CD4-positive, alpha-beta T cell treated with Interleukin-2 at 100 ng/mL for 4 hours (primary cell): ENCODE results near the gene TRAPPC2L.

ENCODE experiments used
- DNase-seq: peaks from one replicate; pipeline ENCODE4 v3.0.0-alpha.2; 2020; ENCODE audit warnings: low spot score

TRAPPC2L gene

GRCh38 chr16:88839745-88840599 lies 17.0 kb upstream of the TRAPPC2L start:
- DNase-seq, result no peak

GRCh38 chr16:88840600-88841215 lies 16.2 kb upstream of the TRAPPC2L start:
- no peak for DNase-seq

- no peak for DNase-seq
These were observed 15.2 kb upstream of the TRAPPC2L start for GRCh38 chr16:88841521-88842307.

DNA sequence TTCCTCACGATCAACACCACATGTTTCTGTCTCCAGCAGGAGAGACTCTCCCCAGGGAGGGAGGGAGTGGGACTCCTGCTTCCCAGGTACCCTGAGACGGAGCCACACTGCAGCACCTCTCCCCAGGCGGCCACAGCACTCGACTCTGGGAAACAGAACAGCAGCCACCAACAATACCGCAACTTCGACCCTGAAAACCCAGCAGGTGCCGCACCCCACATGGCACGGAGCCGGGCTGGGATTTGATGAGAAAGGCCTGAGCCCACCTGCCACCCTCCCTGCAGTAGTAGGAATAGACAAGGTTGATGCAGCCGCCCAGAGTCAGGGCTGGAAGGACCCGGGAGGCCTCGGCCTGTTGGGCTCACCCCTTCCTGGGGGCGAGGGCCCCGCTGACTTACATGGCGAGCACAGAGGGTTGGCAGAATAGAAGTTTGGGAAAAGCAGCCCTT lies 14.6 kb upstream of the TRAPPC2L start:
- no peak for DNase-seq

- no peak for DNase-seq
These were observed 14.1 kb upstream of the TRAPPC2L start for GRCh38 chr16:88842806-88843205.

DNA sequence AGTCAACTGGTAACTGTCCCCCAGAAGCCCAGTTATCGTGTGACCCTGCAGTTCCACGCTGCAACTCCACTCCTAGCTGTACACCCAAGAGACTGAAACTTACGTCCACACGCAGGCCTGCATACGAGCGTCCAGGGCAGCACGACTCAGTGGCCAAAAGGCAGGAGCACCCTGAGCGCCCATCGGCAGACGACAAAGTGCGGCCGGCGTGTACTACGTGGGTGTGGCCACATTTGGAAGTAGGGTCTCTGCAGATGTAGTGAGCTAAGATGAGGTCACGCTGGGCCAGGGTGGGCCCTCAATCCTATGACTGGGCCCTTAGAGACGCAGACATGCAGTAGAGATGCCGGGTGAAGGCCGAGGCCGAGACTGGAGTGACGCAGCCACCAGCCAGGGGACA lies 13.7 kb upstream of the TRAPPC2L start:
- DNase-seq, result no peak

DNA sequence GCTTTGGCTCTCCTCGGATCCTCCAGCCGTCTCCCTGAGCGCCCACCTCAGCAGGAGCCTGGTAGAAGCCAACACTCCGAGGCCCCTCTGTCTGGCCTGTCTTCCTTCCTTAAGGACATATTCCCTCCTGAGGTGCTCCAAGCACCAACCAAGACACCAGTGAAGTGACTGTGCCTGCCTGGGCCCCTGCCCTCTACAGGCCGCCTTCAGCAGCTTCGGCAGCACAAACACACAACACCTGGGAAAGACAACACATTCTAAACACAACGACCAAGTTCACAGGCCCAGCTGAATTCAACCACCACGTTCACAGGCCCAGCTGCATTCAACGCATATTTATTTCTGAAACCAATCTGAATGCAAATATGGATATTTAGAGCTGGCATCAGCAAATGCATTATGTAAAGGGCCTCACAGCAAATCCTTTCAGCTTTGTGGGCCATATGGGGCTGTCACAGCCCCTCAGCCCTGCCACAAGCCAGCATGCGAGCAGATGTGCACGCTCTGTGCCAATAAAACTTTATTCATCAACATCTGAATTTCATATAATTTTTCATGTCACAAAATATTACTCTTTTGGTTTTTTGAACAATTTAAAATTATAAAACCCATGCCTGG lies 12.4 kb upstream of the TRAPPC2L start:
- no peak for DNase-seq

GRCh38 chr16:88846088-88846487 lies 10.8 kb upstream of the TRAPPC2L start:
- no peak for DNase-seq

DNA sequence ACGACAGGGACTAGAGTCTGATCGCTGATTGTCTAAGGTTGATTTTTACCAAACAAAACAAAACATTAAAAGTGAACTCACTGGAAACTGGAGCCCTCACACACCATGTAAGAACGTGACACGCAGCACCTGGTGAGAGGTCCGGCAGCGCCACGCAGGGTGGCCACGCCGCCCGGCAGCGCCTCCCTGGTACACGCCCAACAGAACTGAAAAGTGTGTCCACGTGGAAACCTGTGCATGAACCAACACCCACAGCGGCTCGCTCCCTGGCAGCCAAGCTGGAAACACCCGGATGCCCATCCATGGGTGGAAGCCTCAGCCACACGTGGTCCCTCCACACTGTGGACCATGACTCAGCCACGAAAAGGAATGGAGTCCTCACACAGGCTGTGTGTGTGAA lies 9.3 kb upstream of the TRAPPC2L start:
- DNase-seq, result no peak

- DNase-seq, result no peak
These were observed 8.4 kb upstream of the TRAPPC2L start for GRCh38 chr16:88848557-88848956.

DNA sequence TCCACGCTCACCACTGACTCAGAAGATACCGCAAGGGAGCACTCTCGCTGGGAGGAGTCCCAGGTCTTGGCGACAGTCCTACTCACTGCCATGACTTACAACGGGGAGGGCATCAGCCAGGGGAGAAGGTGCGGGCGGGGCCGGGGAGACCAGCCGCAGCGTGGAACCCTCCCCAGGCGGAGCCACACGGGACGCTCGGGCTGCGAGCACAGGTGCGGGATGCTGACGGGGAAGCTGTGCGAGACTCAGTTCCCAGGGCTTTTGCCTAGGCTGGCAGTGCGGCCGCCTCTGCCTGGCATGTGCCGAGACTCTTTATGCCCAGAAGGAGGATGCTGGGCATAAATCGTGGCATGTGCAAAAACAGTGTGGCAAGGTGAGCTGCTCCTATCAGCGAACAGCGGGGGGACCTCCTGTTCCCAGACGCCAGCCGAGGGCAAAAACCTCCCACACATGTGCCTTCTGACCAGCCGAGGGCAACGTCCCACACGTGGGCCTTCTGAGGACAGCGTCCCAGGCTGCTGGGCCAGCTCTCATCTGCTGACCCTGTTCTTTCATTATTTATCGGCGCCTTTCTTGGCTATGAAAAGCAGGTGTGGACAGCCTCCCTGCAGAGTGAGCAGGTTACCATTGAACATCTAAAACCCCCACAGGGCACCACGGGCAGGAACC lies 6.3 kb upstream of the TRAPPC2L start:
- DNase-seq, result no peak

GRCh38 chr16:88851616-88852015 lies 5.3 kb upstream of the TRAPPC2L start:
- no peak for DNase-seq

- no peak for DNase-seq
These were observed 3.5 kb upstream of the TRAPPC2L start for GRCh38 chr16:88853325-88853941.

DNA sequence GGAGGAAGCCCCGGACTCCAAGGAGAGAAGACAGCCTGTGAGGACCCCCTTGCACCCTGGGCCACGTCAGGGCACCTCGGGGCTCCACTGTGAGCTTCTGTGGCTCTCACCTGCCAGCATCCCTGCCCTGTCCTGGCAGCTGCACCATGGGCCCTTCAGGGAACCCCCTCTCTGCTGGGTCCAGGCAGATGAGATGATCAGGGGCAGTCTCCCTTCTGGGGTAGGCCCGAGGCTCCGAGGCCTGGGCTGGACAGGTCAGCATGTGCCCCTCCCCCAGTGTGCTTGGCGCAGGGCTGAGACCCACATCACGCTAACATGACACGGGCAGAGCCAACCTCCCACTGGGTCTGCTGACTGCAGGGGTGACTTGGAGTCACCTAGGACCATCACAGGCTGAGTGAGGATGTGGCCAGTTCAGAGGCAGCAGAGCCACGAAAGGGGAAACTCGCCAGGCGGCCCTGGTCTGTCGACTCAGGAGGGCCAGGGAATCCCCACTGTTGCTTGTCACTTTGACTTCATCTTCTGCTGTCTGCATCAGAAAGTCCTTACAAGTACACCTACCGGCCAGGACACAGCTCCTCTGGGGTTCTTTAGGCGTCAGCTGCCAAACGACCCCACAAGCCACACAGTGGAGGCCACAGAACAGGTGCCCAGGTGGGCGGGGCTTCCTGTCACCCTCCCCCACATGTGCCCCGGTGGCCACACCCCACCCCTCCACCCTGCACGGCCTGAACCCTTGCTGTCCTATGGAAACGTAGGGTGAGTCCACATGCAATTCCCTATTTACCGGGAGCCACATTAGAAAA lies 2.4 kb upstream of the TRAPPC2L start:
- DNase-seq, result peak; percentile 7

GRCh38 chr16:88855176-88855575 lies 1.8 kb upstream of the TRAPPC2L start:
- no peak for DNase-seq

DNA sequence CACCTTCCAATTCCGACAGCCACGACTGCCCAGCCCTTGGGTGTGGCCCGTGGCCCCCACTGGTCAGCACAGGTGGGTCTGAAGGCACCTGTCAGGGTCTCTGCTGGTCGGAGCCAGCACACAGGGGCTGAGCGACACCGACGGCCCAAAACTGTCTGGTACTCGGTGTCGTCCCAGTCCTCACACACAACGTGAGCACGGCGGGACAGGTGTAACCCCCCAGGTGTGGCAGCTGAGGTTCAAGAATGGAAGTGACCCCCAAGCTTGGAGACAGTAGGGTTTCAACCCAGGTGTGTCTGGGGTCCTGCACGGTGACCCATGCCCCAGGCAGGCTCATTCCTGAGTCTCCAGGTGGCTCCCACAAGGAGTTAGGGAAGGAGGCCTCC lies 1.2 kb upstream of the TRAPPC2L start:
- no peak for DNase-seq

GRCh38 chr16:88856122-88856827 lies 652 bp upstream of the TRAPPC2L start:
- no peak for DNase-seq

DNA sequence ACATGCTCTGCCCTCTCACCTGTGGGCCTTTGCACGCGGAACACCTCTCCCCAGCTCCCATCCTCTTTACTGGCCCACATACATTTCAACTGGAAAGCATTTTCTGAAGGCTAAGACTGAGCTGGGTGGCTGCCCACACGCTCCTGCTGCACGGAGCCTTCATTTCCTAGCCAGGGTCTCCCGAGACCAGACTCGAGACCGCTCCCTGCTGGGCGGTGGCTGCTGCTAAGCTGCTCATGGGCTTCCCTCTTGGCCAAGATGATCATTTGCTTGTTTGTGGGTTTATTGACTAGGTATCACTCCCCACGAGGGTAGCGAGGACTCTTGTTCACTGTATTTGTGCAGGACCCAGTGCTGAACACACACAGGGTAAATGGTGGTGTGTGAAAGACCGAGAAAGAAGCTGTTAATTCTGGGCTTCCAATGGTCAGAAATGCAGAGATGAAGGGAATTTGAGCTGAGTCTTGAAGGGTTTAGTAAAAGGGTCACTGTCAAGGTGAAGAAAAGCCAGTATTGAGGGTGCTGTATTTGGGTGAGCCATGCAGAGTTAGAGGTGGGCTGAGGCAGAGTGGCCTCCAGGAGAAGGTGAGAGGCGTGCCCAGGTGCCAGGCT lies 907 bp downstream of the TRAPPC2L start:
- DNase-seq, result peak; percentile 78

- no peak for DNase-seq
These were observed 2.6 kb downstream of the TRAPPC2L start for GRCh38 chr16:88859381-88860091.
